HEK293T (cell line): ENCODE data around the gene TTLL1.

Experiments
- BHLHE40 ChIP-seq: fragments of 450-650 bp; IDR thresholded peaks from 2 replicates; pipeline ENCODE4 v1.6.1; 2016; ENCODE audit warnings: mild to moderate bottlenecking, moderate library complexity, borderline replicate concordance
- CTBP1 ChIP-seq: fragments of 450-650 bp; IDR thresholded peaks from 2 replicates; pipeline ENCODE4 v1.6.1; 2016; ENCODE audit warnings: borderline replicate concordance
- FOXK2 ChIP-seq: fragments of 450-650 bp; IDR thresholded peaks from 2 replicates; pipeline ENCODE4 v1.6.1; 2016; ENCODE audit warnings: mild to moderate bottlenecking
- FOXM1 ChIP-seq: fragments of 450-650 bp; IDR thresholded peaks from 2 replicates; pipeline ENCODE4 v1.6.1; 2017; ENCODE audit warnings: mild to moderate bottlenecking, borderline replicate concordance
- HDGF ChIP-seq: fragments of 450-650 bp; IDR thresholded peaks from 2 replicates; pipeline ENCODE4 v1.6.1; 2017; ENCODE audit warnings: antibody characterized with exemption, borderline replicate concordance
- PKNOX1 ChIP-seq: fragments of 450-650 bp; IDR thresholded peaks from 2 replicates; pipeline ENCODE4 v1.6.1; 2016
- SP1 ChIP-seq: fragments of 450-650 bp; IDR thresholded peaks from 2 replicates; pipeline ENCODE4 v1.6.1; 2017
- TARDBP ChIP-seq: fragments of 450-650 bp; IDR thresholded peaks from 2 replicates; pipeline ENCODE4 v1.6.1; 2016
- ZNF384 ChIP-seq: fragments of 450-650 bp; IDR thresholded peaks from 2 replicates; pipeline ENCODE4 v1.6.1; 2016

- TF ChIP-seq SP1 (no peak), TARDBP (no peak), ZNF384 (no peak), BHLHE40 (no peak), HDGF (no peak), FOXK2 (no peak), CTBP1 (no peak), FOXM1 (no peak), PKNOX1 (peak; percentile 30; the same call in 1 of the 2 replicates)
Observed at GRCh38 chr22:43008921-43009320, 80.3 kb downstream of the TTLL1 start.
